Measurements from ENCODE around the gene SORCS2.
A peak's percentile ranks its signal among the peaks of the same experiment; 100 is the strongest.

The SORCS2 gene

GRCh38 chr4:7206911-7207567 lies 14.7 kb downstream of the SORCS2 start:
- peak; percentile 62 for DNase-seq (ENCODE audit: extremely low read depth, low read depth)
- TF ChIP-seq CTCF (IDR thresholded peaks at IDR 0.05; ENCODE audit: low read depth, low read length), result no peak

DNA sequence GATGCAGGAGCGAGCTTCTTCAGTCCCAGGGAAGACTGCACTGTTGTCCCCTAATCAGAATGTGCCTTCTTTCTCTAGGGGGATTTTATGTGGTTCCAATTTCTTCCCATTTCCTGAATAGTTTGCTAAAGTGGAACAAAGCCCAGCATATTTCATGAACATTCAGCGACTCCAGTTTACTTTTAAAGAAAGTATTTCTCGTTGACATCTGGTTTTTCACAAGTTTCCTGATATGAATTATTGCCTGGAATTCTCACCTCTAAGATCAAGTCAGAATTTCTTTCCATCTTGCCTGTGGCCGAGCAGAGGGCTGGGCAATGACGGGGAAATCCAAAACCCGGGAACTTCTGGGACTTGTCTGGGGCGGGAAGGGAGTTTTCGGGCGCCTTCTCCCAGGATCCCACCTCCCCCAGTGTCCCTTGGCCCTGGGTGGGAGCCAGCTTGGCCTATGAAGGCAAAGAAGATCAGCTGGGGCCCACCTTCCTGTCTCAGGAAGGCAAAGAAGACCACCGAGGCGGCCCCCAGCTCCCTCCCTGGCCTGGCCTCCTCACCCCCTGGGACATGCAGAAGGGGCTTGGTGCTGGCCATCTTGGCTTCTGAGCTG lies 15.4 kb downstream of the SORCS2 start:
- no peak for DNase-seq (ENCODE audit: extremely low read depth, low read depth)
- TF ChIP-seq CTCF (IDR thresholded peaks at IDR 0.05; ENCODE audit: low read depth, low read length), result no peak

DNA sequence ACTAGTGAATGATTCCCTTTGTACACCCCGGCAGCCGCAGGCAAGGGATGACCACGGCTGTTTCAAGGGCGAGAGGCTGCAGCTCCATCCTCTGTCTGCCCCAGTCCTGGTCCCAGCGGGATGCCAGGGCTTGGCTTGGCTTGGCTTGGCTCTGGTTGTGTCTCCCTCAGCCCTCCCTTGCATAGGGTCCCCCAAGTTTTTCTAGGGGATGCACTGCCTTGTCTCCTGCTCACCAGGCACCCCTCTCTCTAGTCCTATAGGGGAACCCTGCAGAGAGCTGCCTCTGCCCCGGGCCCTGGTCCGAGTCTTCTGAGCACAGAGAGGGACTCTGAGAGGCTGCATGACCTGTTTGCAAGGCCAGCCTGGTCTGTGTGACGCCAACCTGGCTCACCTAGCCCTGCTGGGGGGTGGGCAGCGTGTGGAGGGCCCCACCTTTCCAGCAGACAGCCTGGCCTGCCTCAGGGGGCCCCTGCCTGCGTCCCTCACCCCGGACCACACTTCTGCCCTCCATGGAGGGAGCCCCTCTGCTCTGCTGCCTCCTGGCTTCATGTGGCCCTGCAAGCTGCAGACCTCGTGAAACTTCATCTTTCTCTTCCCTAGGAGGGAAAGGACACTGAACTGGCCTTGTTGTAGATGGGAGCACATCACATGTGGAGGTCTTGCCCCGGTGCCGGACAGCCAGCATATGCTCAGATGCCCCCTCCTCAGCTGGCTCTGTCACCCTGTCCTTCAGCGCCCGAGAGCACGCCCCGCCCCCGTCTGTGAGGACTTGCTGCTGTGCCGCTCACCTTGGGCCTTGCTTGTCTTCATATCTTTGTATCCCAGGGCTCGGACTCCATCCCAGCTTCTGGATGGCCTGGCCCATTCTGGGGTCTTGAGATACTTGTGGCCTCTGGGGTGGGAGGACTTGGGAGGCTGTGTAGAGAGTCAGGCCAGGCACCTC lies 16.4 kb downstream of the SORCS2 start:
- no peak for DNase-seq (ENCODE audit: extremely low read depth, low read depth)
- TF ChIP-seq CTCF (IDR thresholded peaks at IDR 0.05; ENCODE audit: low read depth, low read length), result no peak

DNA sequence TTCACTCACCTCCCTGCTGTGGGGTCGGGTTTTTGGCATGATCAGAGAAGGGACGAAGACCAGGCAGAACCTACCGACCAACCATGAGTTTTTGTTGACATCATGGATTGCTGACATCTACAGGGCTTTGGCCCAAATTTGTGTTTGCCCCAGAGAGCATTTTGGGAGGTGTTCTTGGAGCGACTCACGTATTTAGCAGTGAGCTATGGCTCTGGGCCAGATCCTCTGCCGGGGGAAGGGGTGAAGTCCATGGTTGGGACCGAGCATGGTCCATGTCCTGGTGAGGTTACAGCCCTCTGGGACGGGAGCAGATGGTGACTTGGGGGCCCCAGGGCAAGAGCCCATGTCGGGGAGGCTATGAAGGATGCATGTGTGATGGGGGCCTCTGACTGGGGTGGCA lies 17.4 kb downstream of the SORCS2 start:
- DNase-seq (ENCODE audit: extremely low read depth, low read depth), result no peak
- no peak for TF ChIP-seq CTCF (IDR thresholded peaks at IDR 0.05; ENCODE audit: low read depth, low read length)

DNA sequence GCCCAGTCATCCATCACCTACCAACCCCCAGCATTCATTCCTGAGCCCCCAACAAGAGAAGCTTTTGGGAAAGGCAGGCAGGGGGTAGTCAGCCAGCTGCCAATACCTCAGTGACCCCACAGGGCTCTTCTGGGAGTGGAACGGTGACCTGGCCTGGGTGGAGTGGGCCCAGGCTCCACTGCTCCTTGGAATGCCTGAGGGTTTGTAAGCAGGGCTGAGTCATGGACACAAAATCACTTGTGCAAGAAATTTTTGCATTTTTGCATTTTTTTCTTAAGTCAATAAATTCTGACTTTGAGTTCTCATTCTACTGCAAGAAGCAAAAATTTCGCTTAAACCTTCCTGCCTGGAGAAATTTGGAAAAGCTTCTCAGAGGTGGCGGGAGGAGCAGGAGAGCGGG lies 18.5 kb downstream of the SORCS2 start:
- peak; percentile 51 for DNase-seq (ENCODE audit: extremely low read depth, low read depth)
- TF ChIP-seq CTCF (IDR thresholded peaks at IDR 0.05; ENCODE audit: low read depth, low read length), result no peak

GRCh38 chr4:7212101-7212674 lies 19.9 kb downstream of the SORCS2 start:
- no peak for TF ChIP-seq CTCF (IDR thresholded peaks at IDR 0.05; ENCODE audit: low read depth, low read length)

More at GRCh38 chr4:7212101-7212674, 19.9 kb downstream of the SORCS2 start:
- no peak for DNase-seq (ENCODE audit: extremely low read depth, low read depth)

Data from AG09319 (cell line).